HG03442 (cell line): Measurements from ENCODE around the gene DDX53.

Source experiments
- ATAC-seq: cut with Tn5 transposase; IDR thresholded peaks from one replicate; pipeline ENCODE4 v1.9.1; 2021; ENCODE audit warnings: mild to moderate bottlenecking, moderate library complexity; ENCODE audit not compliant: unreplicated experiment

DDX53 gene

GRCh38 chrX:23048806-23049573 is 49.2 kb downstream of the DDX53 start:
- ATAC-seq, result no peak

- no peak for ATAC-seq
These were observed 52.6 kb downstream of the DDX53 start for GRCh38 chrX:23052324-23052723.
